H1 (cell line): Measurements from ENCODE around the gene FAS. TPM values are rescaled to one million over a fixed set of nuclear protein-coding genes. Genes with fewer than 3 reads are reported as not detected.

ENCODE experiments used
- CTCF ChIA-PET: fragments of 300-600 bp; sonication (Branson Sonifier 250); formaldehyde crosslinking; loops from one replicate; lab custom pipeline; 2021; ENCODE audit not compliant: partially characterized antibody; lab: Charles Lee
- POLR2A ChIA-PET: fragments of 300-600 bp; sonication (Branson Sonifier 250); formaldehyde crosslinking; loops from one replicate; lab custom pipeline; 2021; ENCODE audit warnings: inconsistent platforms; ENCODE audit not compliant: partially characterized antibody; lab: Charles Lee
- DNase-seq, 2 experiments: peaks; one replicate each; pipeline versions ENCODE4 v3.0.0 to v3.0.0-alpha.2; 2010 to 2022; ENCODE audit warnings: low spot score in 2 of 2, low read depth in 1 of 2, mixed read lengths in 1 of 2
- FAIRE-seq: peaks from 2 replicates; lab custom pipeline; 2011; peaks lifted over from hg19 to GRCh38; lab: Jason Lieb, UNC
- H2AFZ ChIP-seq: 2 replicates; pipeline ENCODE4 v1.8.1; 2012; ENCODE audit warnings: low read length, inconsistent platforms
- H2AK5ac ChIP-seq: 2 replicates; pipeline ENCODE4 v1.6.1; 2013; ENCODE audit warnings: low read depth, low read length
- H2BK120ac ChIP-seq: replicated peaks from 2 replicates; pipeline ENCODE3; 2013; ENCODE audit warnings: low read depth, low read length, inconsistent platforms
- H2BK12ac ChIP-seq: 2 replicates; pipeline ENCODE4 v1.6.1; 2013; ENCODE audit warnings: low read depth, low read length
- H2BK15ac ChIP-seq: 2 replicates; pipeline ENCODE4 v1.6.1; 2013; ENCODE audit warnings: low read length
- H2BK20ac ChIP-seq: 2 replicates; pipeline ENCODE4 v1.6.1; 2013; ENCODE audit warnings: low read length
- H2BK5ac ChIP-seq: 2 replicates; pipeline ENCODE4 v1.6.1; 2013; ENCODE audit warnings: low read depth, low read length
- H3K14ac ChIP-seq: 2 replicates; pipeline ENCODE4 v1.6.1; 2013; ENCODE audit warnings: inconsistent platforms; ENCODE audit not compliant: insufficient read length
- H3K18ac ChIP-seq: 2 replicates; pipeline ENCODE4 v1.6.1; 2013; ENCODE audit warnings: low read length; ENCODE audit errors: extremely low read depth
- H3K23ac ChIP-seq: 2 replicates; pipeline ENCODE4 v1.6.1; 2013; ENCODE audit warnings: inconsistent platforms; ENCODE audit not compliant: insufficient read length
- H3K23me2 ChIP-seq: 2 replicates; pipeline ENCODE4 v1.6.1; 2013; ENCODE audit warnings: low read depth, low read length
- H3K27ac ChIP-seq: 2 replicates; pipeline ENCODE4 v1.6.1; 2011; ENCODE audit warnings: low read depth, low read length, inconsistent platforms
- H3K27me3 ChIP-seq, 4 experiments: replicated peaks in 1 of 4; 1 replicate in 1 of 4; 2 replicates in 3 of 4; pipeline versions ENCODE4 v1.6.1 to v1.8.1; 2011 to 2013; ENCODE audit warnings: low read length in 3 of 4, mild to moderate bottlenecking in 3 of 4, inconsistent platforms in 2 of 4, mixed read lengths in 2 of 4, moderate library complexity in 1 of 4; ENCODE audit not compliant: control insufficient read depth in 3 of 4, insufficient read depth in 3 of 4; ENCODE audit errors: extremely low read depth in 1 of 4
- H3K36me3 ChIP-seq, 4 experiments: 2 replicates each; pipeline versions ENCODE4 v1.6.1 to v1.8.1; 2011 to 2013; ENCODE audit warnings: mild to moderate bottlenecking in 4 of 4, low read length in 3 of 4, moderate library complexity in 2 of 4, control low read depth in 1 of 4, inconsistent platforms in 1 of 4; ENCODE audit not compliant: insufficient read depth in 4 of 4, control insufficient read depth in 2 of 4
- H3K4ac ChIP-seq: replicated peaks from 2 replicates; pipeline ENCODE3; 2013; ENCODE audit warnings: low read length, low read depth, mixed read lengths, inconsistent platforms; ENCODE audit not compliant: insufficient read length
- H3K4me1 ChIP-seq, 4 experiments: replicated peaks in 1 of 4; 1 replicate in 1 of 4; 2 replicates in 3 of 4; pipeline versions ENCODE4 v1.6.1 to v1.8.1; 2011 to 2013; ENCODE audit warnings: low read length in 3 of 4, inconsistent platforms in 2 of 4, mixed read lengths in 1 of 4; ENCODE audit not compliant: insufficient read depth in 4 of 4, control insufficient read depth in 3 of 4
- H3K4me2 ChIP-seq, 2 experiments: 2 replicates each; pipeline versions ENCODE4 v1.6.1 to v1.8.1; 2011 to 2013; ENCODE audit warnings: low read depth in 2 of 2, low read length in 2 of 2, control low read depth in 1 of 2, inconsistent platforms in 1 of 2, mild to moderate bottlenecking in 1 of 2; ENCODE audit not compliant: insufficient read depth in 1 of 2
- H3K4me3 ChIP-seq, 4 experiments: fragments of 200-600, 300-600 bp in 1 of 4; sonication (generic), shearing (Covaris generic), sonication (Bioruptor Twin) in 1 of 4; 2 replicates each; pipeline versions ENCODE4 v1.5.1 to v1.8.1; 2011 to 2016; ENCODE audit warnings: low read length in 4 of 4, low read depth in 3 of 4, control low read depth in 2 of 4, inconsistent platforms in 2 of 4, mild to moderate bottlenecking in 2 of 4, mixed read lengths in 1 of 4, moderate library complexity in 1 of 4; ENCODE audit not compliant: insufficient read depth in 2 of 4; ENCODE audit errors: extremely low read depth in 1 of 4
- H3K56ac ChIP-seq: replicated peaks from 2 replicates; pipeline ENCODE3; 2013; ENCODE audit warnings: low read depth, mild to moderate bottlenecking, mixed read lengths, low read length, inconsistent platforms; ENCODE audit not compliant: insufficient read length
- H3K79me1 ChIP-seq: 2 replicates; pipeline ENCODE4 v1.6.1; 2013; ENCODE audit warnings: low read depth, low read length, control low read depth
- H3K79me2 ChIP-seq, 2 experiments: 2 replicates each; pipeline versions ENCODE4 v1.6.1 to v1.8.1; 2012 to 2013; ENCODE audit warnings: low read length in 2 of 2, mild to moderate bottlenecking in 2 of 2, inconsistent platforms in 1 of 2; ENCODE audit not compliant: insufficient read depth in 2 of 2, control insufficient read depth in 1 of 2
- H3K9ac ChIP-seq, 4 experiments: replicated peaks in 1 of 4; 1 replicate in 1 of 4; 2 replicates in 3 of 4; pipeline versions ENCODE4 v1.6.1 to v1.8.1; 2011 to 2013; ENCODE audit warnings: low read depth in 3 of 4, low read length in 3 of 4, control low read depth in 2 of 4, mild to moderate bottlenecking in 2 of 4, moderate library complexity in 2 of 4, inconsistent platforms in 1 of 4; ENCODE audit errors: extremely low read depth in 1 of 4
- H3K9me3 ChIP-seq, 2 experiments: 2 replicates each; pipeline versions ENCODE4 v1.6.1 to v1.8.1; 2012 to 2013; ENCODE audit warnings: mild to moderate bottlenecking in 2 of 2, moderate library complexity in 2 of 2, control low read depth in 1 of 2, inconsistent platforms in 1 of 2, low read depth in 1 of 2, low read length in 1 of 2, mixed read lengths in 1 of 2; ENCODE audit not compliant: insufficient read depth in 2 of 2
- H4K20me1 ChIP-seq, 2 experiments: replicated peaks in 1 of 2; 2 replicates each; pipeline versions ENCODE3 to v1.8.1; 2011 to 2013; ENCODE audit warnings: inconsistent platforms in 2 of 2, low read length in 2 of 2, mild to moderate bottlenecking in 1 of 2; ENCODE audit not compliant: insufficient read depth in 2 of 2, control insufficient read depth in 1 of 2
- H4K5ac ChIP-seq: 2 replicates; pipeline ENCODE4 v1.6.1; 2013; ENCODE audit warnings: low read length, low read depth, mixed read lengths, inconsistent platforms; ENCODE audit not compliant: insufficient read length
- H4K8ac ChIP-seq: 2 replicates; pipeline ENCODE4 v1.8.0; 2013; ENCODE audit warnings: mild to moderate bottlenecking, moderate library complexity, low read length, inconsistent platforms; ENCODE audit not compliant: insufficient read depth; ENCODE audit errors: extremely low read depth
- H4K91ac ChIP-seq: replicated peaks from 2 replicates; pipeline ENCODE3; 2013; ENCODE audit warnings: low read length, mixed read lengths, inconsistent platforms; ENCODE audit not compliant: insufficient read length
- CREB1 ChIP-seq: IDR thresholded peaks from 2 replicates; pipeline ENCODE4 v1.6.1; 2012; ENCODE audit warnings: inconsistent platforms
- JUN ChIP-seq: IDR thresholded peaks from 2 replicates; pipeline ENCODE4 v1.6.1; 2011; ENCODE audit warnings: low read depth, mild to moderate bottlenecking, improper control_type of control experiment, low read length
- POLR2AphosphoS5 ChIP-seq: IDR thresholded peaks from 2 replicates; pipeline ENCODE4 v1.6.1; 2011; ENCODE audit warnings: low read depth, low read length
- RAD21 ChIP-seq, 2 experiments: IDR thresholded peaks in 1 of 2; conservative IDR thresholded peaks in 1 of 2; 2 replicates each; pipeline ENCODE4 v1.6.1; 2011; ENCODE audit warnings: low read depth in 2 of 2, low read length in 2 of 2, improper control_type of control experiment in 1 of 2, inconsistent platforms in 1 of 2, mild to moderate bottlenecking in 1 of 2, moderate library complexity in 1 of 2
- SIN3A ChIP-seq, 2 experiments: IDR thresholded peaks in 1 of 2; conservative IDR thresholded peaks in 1 of 2; 2 replicates each; pipeline ENCODE4 v1.6.1; 2011 to 2012; ENCODE audit warnings: low read length in 2 of 2, improper control_type of control experiment in 1 of 2, low read depth in 1 of 2, mild to moderate bottlenecking in 1 of 2
- SP2 ChIP-seq: IDR thresholded peaks from 2 replicates; pipeline ENCODE4 v1.6.1; 2012; ENCODE audit warnings: mild to moderate bottlenecking, low read length, inconsistent platforms
- WGBS, 2 experiments: shearing (Covaris generic) in 1 of 2; methylation state at CpG; one replicate each; pipeline versions ENCODE4 v1.1.6 to v1.1.7; 2013 to 2015; ENCODE audit warnings: low lambda C conversion rate in 2 of 2, mixed read lengths in 2 of 2, inconsistent platforms in 1 of 2, low coverage in 1 of 2, missing lambda C conversion rate in 1 of 2; ENCODE audit not compliant: insufficient replicate concordance in 2 of 2, insufficient coverage in 1 of 2, insufficient read length in 1 of 2; ENCODE audit errors: extremely low coverage in 1 of 2, missing lambda C conversion rate in 1 of 2; 5-methylcytosine and 5-hydroxymethylcytosine counted together
- polyA plus RNA-seq, 7 experiments: library from polyadenylated mRNA; depleted of rRNA in 3 of 7; stranded (reverse) in 5 of 7; unstranded in 2 of 7; fragments of >200 nt in 5 of 7; fragments of 200-250 nt in 2 of 7; gene quantifications; 1 replicate in 5 of 7; 2 replicates in 1 of 7; 4 replicates in 1 of 7; pipeline versions ENCODE4 v1.2.1 to v1.2.3, GENCODE V29; 2011 to 2013; ENCODE audit warnings: missing spikeins in 2 of 7, mixed read lengths in 2 of 7
- total RNA-seq: library from RNA; stranded (reverse); fragmentation: NEBNext Ultra II Directional; extraction: Animal tissue kit (Norgen Biotek cat#: 25700); gene quantifications from 2 replicates; pipeline ENCODE4 v1.2.1, GENCODE V29; 2021
- TF ChIP-seq, protein P1 (sequence below): IDR thresholded peaks from 2 replicates; pipeline ENCODE4 v1.6.1; 2012; ENCODE audit warnings: inconsistent platforms

FAS gene
- total and polyA plus RNA-seq, 2 of the 8 experiments (the other 6 are each of a cell fraction or from before 2014, with no cell fraction given), result 4.0 to 6.7 TPM

- no peak overlapping the region for H3K56ac ChIP-seq
- no peak overlapping the region for H2BK12ac ChIP-seq
- no peak overlapping the region for H3K4me3 ChIP-seq
- no peak overlapping the region for H3K4ac ChIP-seq
- H3K18ac ChIP-seq, result no peak overlapping the region
- H2BK5ac ChIP-seq, result no peak overlapping the region
- no peak overlapping the region for H3K14ac ChIP-seq
- no peak for DNase-seq
- H3K4me1 ChIP-seq, result peaks cover 0 to 3% (median 0%) of the 10 kb centered on the region in 4 experiments; a peak in 1 of 7 replicates
- FAIRE-seq, result no peak
- H3K36me3 ChIP-seq, result no peaks in the 10 kb centered on the region
- H3K23ac ChIP-seq, result no peak overlapping the region
- no peak overlapping the region for H4K91ac ChIP-seq
- POLR2A ChIA-PET, result no interaction called here
- H2BK20ac ChIP-seq, result no peak overlapping the region
- no peak overlapping the region for H2BK15ac ChIP-seq
- CTCF ChIA-PET, result no interaction called here
- H3K27me3 ChIP-seq, result no peaks in the 10 kb centered on the region
- H2AK5ac ChIP-seq, result no peak overlapping the region
- no peak overlapping the region for H2AFZ ChIP-seq
- no peak overlapping the region for H2BK120ac ChIP-seq
- H4K8ac ChIP-seq, result no peak overlapping the region
- H4K20me1 ChIP-seq, result no peaks in the 10 kb centered on the region
- no peak overlapping the region for H3K4me2 ChIP-seq
- no peaks in the 10 kb centered on the region for H3K79me2 ChIP-seq
- H3K9ac ChIP-seq, result no peak overlapping the region
- TF ChIP-seq SP2, result no peak
- TF ChIP-seq, protein P1, sequence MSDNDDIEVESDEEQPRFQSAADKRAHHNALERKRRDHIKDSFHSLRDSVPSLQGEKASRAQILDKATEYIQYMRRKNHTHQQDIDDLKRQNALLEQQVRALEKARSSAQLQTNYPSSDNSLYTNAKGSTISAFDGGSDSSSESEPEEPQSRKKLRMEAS, result no peak
- no peak for TF ChIP-seq POLR2AphosphoS5
- TF ChIP-seq SIN3A (conservative IDR thresholded peaks at IDR 0.05 in 1 of 2, IDR thresholded peaks at IDR 0.05 in 1 of 2; ENCODE audit: low read depth in 1 of 2, low read length in 2 of 2), result no peak
- no peak for TF ChIP-seq CREB1
- TF ChIP-seq RAD21 (IDR thresholded peaks at IDR 0.05 in 1 of 2, conservative IDR thresholded peaks at IDR 0.05 in 1 of 2; ENCODE audit: low read depth in 2 of 2, low read length in 2 of 2), result no peak
- no peak for TF ChIP-seq JUN
- no peaks in the 10 kb centered on the region for H3K23me2 ChIP-seq
- H3K79me1 ChIP-seq, result no peaks in the 10 kb centered on the region
- H4K5ac ChIP-seq, result no peak overlapping the region
- 87% methylated on average over 5 of the region's 5 CpGs; no CpG with 5 or more reads in 1 of the 2 experiments for WGBS, 2 experiments
- H3K9me3 ChIP-seq, result no peaks in the 10 kb centered on the region
- no peak overlapping the region for H3K27ac ChIP-seq
Observed at GRCh38 chr10:89053555-89053954, 63.0 kb downstream of the FAS start.
